Measurements from ENCODE around the gene ATG16L1. TPM values are rescaled to one million over a fixed set of nuclear protein-coding genes. Genes with fewer than 3 reads are reported as not detected.
"Not testable (repeated sequence)": the region's sequence is repeated elsewhere in the genome, so short reads cannot be mapped to it uniquely, and the experiment has no call there.

ATG16L1 gene
- total RNA-seq, 4 donors from 2014 or later, result 20.8 to 36.1 (median 35.9) TPM

- Histone ChIP-seq H3K4me3 (no peak overlapping the region), H3K4me1 (no peaks in the 10 kb centered on the region), H3K27me3 (no peaks in the 10 kb centered on the region), H3K27ac (no peak overlapping the region), H3K9me3 (no peaks in the 10 kb centered on the region), H3K36me3 (no peaks in the 10 kb centered on the region)
- intact Hi-C loops (cut with DNase I; ENCODE audit: low total_unique reads), result no loop called here
- ATAC-seq (no peak), DNase-seq (no peak)
- in situ Hi-C loops (cut with MboI; ENCODE audit: low sequenced_read_pairs in 4 of 4), result no loop called here
- no peak for TF ChIP-seq POLR2A (IDR thresholded peaks at IDR 0.05)
Measured at GRCh38 chr2:233334915-233335314, 83.4 kb downstream of the ATG16L1 start.

- H3K9me3 ChIP-seq; ATAC-seq; H3K4me1 ChIP-seq; intact Hi-C loops (cut with DNase I; ENCODE audit: low total_unique reads); DNase-seq; H3K36me3 ChIP-seq; H3K27me3 ChIP-seq; H3K27ac ChIP-seq; H3K4me3 ChIP-seq; in situ Hi-C loops (cut with MboI; ENCODE audit: low sequenced_read_pairs in 4 of 4): not testable (repeated sequence)
Measured at GRCh38 chr2:233336091-233336490, 84.6 kb downstream of the ATG16L1 start.

- ATAC-seq (no peak), DNase-seq (no peak)
- in situ Hi-C loops (cut with MboI; ENCODE audit: low sequenced_read_pairs in 4 of 4), result no loop called here
- intact Hi-C loops (cut with DNase I; ENCODE audit: low total_unique reads), result no loop called here
- Histone ChIP-seq H3K36me3 (no peaks in the 10 kb centered on the region), H3K27ac (no peak overlapping the region), H3K4me1 (no peaks in the 10 kb centered on the region), H3K9me3 (no peaks in the 10 kb centered on the region), H3K4me3 (no peak overlapping the region), H3K27me3 (no peaks in the 10 kb centered on the region)
- TF ChIP-seq CTCF (IDR thresholded peaks at IDR 0.05 in 4 of 5, conservative IDR thresholded peaks at IDR 0.05 in 1 of 5), result no peak
- no peak for TF ChIP-seq POLR2A (IDR thresholded peaks at IDR 0.05)
Measured at GRCh38 chr2:233336541-233336940, 85.1 kb downstream of the ATG16L1 start.

GRCh38 chr2:233338046-233338445, 86.6 kb downstream of the ATG16L1 start:
- Histone ChIP-seq H3K9me3 (no peaks in the 10 kb centered on the region), H3K4me1 (no peaks in the 10 kb centered on the region), H3K27ac (no peak overlapping the region), H3K27me3 (no peaks in the 10 kb centered on the region), H3K36me3 (no peaks in the 10 kb centered on the region), H3K4me3 (no peak overlapping the region)
- DNase-seq (no peak), ATAC-seq (no peak)
- in situ Hi-C loops (cut with MboI; ENCODE audit: low sequenced_read_pairs in 4 of 4), result no loop called here
- TF ChIP-seq POLR2A (IDR thresholded peaks at IDR 0.05), result no peak
- no peak for TF ChIP-seq CTCF (IDR thresholded peaks at IDR 0.05 in 4 of 5, conservative IDR thresholded peaks at IDR 0.05 in 1 of 5)
- intact Hi-C loops (cut with DNase I; ENCODE audit: low total_unique reads), result no loop called here

GRCh38 chr2:233338812-233339368, 87.4 kb downstream of the ATG16L1 start:
- in situ Hi-C loops (cut with MboI; ENCODE audit: low sequenced_read_pairs in 4 of 4) (no loop called here), intact Hi-C loops (cut with DNase I; ENCODE audit: low total_unique reads) (no loop called here)
- no peak overlapping the region for H3K27ac ChIP-seq
- DNase-seq (no peak), ATAC-seq (no peak)
- TF ChIP-seq CTCF (IDR thresholded peaks at IDR 0.05 in 4 of 5, conservative IDR thresholded peaks at IDR 0.05 in 1 of 5), result no peak
- no peak for TF ChIP-seq POLR2A (IDR thresholded peaks at IDR 0.05)
- H3K4me3 ChIP-seq, result no peak overlapping the region
- H3K27me3 ChIP-seq, result no peaks in the 10 kb centered on the region
- no peaks in the 10 kb centered on the region for H3K4me1 ChIP-seq
- no peaks in the 10 kb centered on the region for H3K36me3 ChIP-seq
- no peaks in the 10 kb centered on the region for H3K9me3 ChIP-seq

- no peaks in the 10 kb centered on the region for H3K36me3 ChIP-seq
- no peak overlapping the region for H3K27ac ChIP-seq
- no peak overlapping the region for H3K4me3 ChIP-seq
- no peaks in the 10 kb centered on the region for H3K27me3 ChIP-seq
- ATAC-seq (no peak), DNase-seq (no peak)
- in situ Hi-C loops (cut with MboI; ENCODE audit: low sequenced_read_pairs in 4 of 4), result no loop called here
- TF ChIP-seq POLR2A (IDR thresholded peaks at IDR 0.05) (no peak), CTCF (IDR thresholded peaks at IDR 0.05 in 4 of 5, conservative IDR thresholded peaks at IDR 0.05 in 1 of 5) (no peak)
- intact Hi-C loops (cut with DNase I; ENCODE audit: low total_unique reads), result no loop called here
- no peaks in the 10 kb centered on the region for H3K9me3 ChIP-seq
- no peaks in the 10 kb centered on the region for H3K4me1 ChIP-seq
Measured at GRCh38 chr2:233339427-233339826, 88.0 kb downstream of the ATG16L1 start.

Data from gastrocnemius medialis (tissue), 4 donors.